NCI-H1417 (cell line): ENCODE results near the gene PRDX2.

Experiments
- DNase-seq, 3 experiments: peaks; one replicate each; lab custom pipeline; 2025; lab: John Stamatoyannopoulos, UW

Gene PRDX2

GRCh38 chr19:12752056-12752781, 49.4 kb downstream of the PRDX2 start:
- no peak for DNase-seq

- DNase-seq: no peak
These were observed 50.0 kb downstream of the PRDX2 start, which contains the start of gene BEST2 for GRCh38 chr19:12751635-12752034. Gene BEST2, plus strand, starts transcription at chr19:12751791. Its CDS starts 802 bp downstream, at chr19:12752593.

- DNase-seq: no peak
These were observed 50.7 kb downstream of the PRDX2 start for GRCh38 chr19:12750851-12751250.

- peak in 2 of 3 experiments; percentile 27 to 50 for DNase-seq
These were observed 51.6 kb downstream of the PRDX2 start for GRCh38 chr19:12749938-12750521.

DNA sequence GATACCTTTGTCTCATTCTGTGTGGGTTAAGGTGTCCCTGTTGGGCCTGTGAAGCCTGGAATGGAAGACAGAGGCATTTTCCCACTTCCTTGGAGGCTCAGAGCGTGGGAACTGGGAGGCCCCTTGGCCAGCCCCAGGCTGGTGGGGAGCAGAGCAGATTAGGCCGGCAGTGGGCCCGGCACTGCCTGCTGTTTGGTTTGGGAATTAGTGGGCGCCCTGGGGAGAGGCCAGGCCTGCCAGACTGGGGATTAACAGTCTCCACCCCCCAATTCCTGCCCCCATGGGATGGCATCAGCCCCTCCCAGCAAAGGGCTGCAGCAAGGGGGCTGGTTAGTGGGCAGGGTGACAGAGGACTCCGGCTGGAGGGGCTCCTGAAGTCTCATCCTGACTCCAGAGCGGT, 53.1 kb downstream of the PRDX2 start:
- no peak for DNase-seq
